HG03469 (cell line): ENCODE results near the gene ATXN7L1.
"Not testable (repeated sequence)": the region's sequence is repeated elsewhere in the genome, so short reads cannot be mapped to it uniquely, and the experiment has no call there.

Source experiments
- ATAC-seq: cut with Tn5 transposase; IDR thresholded peaks from one replicate; pipeline ENCODE4 v1.9.1; 2021; ENCODE audit warnings: mild to moderate bottlenecking, moderate library complexity, moderate number of reproducible peaks; ENCODE audit not compliant: unreplicated experiment

ATXN7L1 gene

GRCh38 chr7:105860793-105861192, 15.6 kb downstream of the ATXN7L1 start:
- ATAC-seq: no peak

- no peak for ATAC-seq
Observed at GRCh38 chr7:105857009-105857952, 19.1 kb downstream of the ATXN7L1 start.

GRCh38 chr7:105854498-105854897, 21.9 kb downstream of the ATXN7L1 start:
- no peak for ATAC-seq

GRCh38 chr7:105853931-105854419, 22.4 kb downstream of the ATXN7L1 start:
- no peak for ATAC-seq

- ATAC-seq: no peak
Observed at GRCh38 chr7:105851064-105851463, 25.3 kb downstream of the ATXN7L1 start.

- ATAC-seq: no peak
Observed at GRCh38 chr7:105849122-105849855, 27.1 kb downstream of the ATXN7L1 start.

GRCh38 chr7:105846404-105846803, 30.0 kb downstream of the ATXN7L1 start:
- no peak for ATAC-seq

GRCh38 chr7:105844681-105845080, 31.7 kb downstream of the ATXN7L1 start:
- not testable (repeated sequence) for ATAC-seq

- no peak for ATAC-seq
Observed at GRCh38 chr7:105841866-105842265, 34.5 kb downstream of the ATXN7L1 start.

GRCh38 chr7:105840981-105841749, 35.2 kb downstream of the ATXN7L1 start:
- no peak for ATAC-seq

GRCh38 chr7:105839266-105839665, 37.1 kb downstream of the ATXN7L1 start:
- ATAC-seq: no peak

- no peak for ATAC-seq
Observed at GRCh38 chr7:105838627-105839231, 37.7 kb downstream of the ATXN7L1 start.

GRCh38 chr7:105837765-105838626, 38.4 kb downstream of the ATXN7L1 start:
- no peak for ATAC-seq

- no peak for ATAC-seq
Observed at GRCh38 chr7:105835441-105835840, 41.0 kb downstream of the ATXN7L1 start.

GRCh38 chr7:105831824-105832535, 44.4 kb downstream of the ATXN7L1 start:
- ATAC-seq: no peak

- no peak for ATAC-seq
Observed at GRCh38 chr7:105831302-105831620, 45.1 kb downstream of the ATXN7L1 start.

- no peak for ATAC-seq
Observed at GRCh38 chr7:105830405-105831301, 45.7 kb downstream of the ATXN7L1 start.

- ATAC-seq: no peak
Observed at GRCh38 chr7:105829681-105830322, 46.6 kb downstream of the ATXN7L1 start.
